Astrocyte of the spinal cord (primary cell): ENCODE data around the gene DUXB.

ENCODE experiments used
- DNase-seq: peaks from one replicate; pipeline ENCODE4 v3.0.0; 2011; ENCODE audit warnings: low read depth, low spot score
- H3K4me3 ChIP-seq: 2 replicates; pipeline ENCODE4 v1.5.1; 2011; ENCODE audit warnings: low read depth, mild to moderate bottlenecking, low read length, moderate library complexity
- in situ Hi-C: cut with HindIII; loops from 2 replicates; pipeline ENCODE4 v1.10.0; 2017; ENCODE audit warnings: low sequenced_read_pairs
- TF ChIP-seq, protein P1 (sequence below): IDR thresholded peaks from 2 replicates; pipeline ENCODE4 v1.5.1; 2012; ENCODE audit warnings: low read depth, mild to moderate bottlenecking, low read length, inconsistent platforms

The DUXB gene, protein sequence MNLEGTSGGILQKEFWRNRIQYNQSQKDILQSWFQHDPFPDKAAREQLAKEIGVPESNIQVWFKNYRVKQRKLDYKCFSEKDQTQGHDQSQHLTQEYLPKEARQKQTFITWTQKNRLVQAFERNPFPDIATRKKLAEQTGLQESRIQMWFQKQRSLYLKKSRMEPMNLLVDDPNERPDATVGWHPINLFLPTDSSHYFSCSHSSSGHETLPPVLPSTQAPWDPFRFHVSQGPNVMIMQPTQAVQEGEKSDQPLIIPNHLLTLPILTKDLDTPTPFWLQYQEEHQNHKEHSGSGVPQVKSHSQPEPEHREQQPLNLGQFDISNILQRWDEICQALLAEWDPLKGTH

DNA sequence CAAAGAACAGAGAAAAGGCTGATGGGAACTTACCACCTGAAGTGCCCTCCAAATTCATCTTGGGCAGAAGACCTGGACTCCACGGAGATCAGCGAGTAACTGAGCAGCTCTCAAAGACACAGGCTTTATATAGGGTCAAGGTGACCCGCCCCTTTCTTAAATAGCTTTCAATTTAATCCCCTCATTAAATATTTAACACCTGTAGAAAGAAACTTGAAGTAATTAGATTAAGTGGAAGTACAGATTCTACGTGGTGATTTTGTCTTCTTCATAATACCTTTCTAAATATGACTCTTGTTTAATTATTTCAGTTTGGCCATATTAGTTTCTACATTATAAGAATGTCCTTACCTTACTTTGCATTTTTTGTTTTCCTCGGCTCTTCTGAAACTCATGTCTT is at the start of gene DUXB:
Gene DUXB (minus strand): TSS at position 101 of the 400 bp plus-strand sequence. CDS start 43 bp downstream, at position 58.
- in situ Hi-C loops, result no loop called here
- TF ChIP-seq, protein P1, sequence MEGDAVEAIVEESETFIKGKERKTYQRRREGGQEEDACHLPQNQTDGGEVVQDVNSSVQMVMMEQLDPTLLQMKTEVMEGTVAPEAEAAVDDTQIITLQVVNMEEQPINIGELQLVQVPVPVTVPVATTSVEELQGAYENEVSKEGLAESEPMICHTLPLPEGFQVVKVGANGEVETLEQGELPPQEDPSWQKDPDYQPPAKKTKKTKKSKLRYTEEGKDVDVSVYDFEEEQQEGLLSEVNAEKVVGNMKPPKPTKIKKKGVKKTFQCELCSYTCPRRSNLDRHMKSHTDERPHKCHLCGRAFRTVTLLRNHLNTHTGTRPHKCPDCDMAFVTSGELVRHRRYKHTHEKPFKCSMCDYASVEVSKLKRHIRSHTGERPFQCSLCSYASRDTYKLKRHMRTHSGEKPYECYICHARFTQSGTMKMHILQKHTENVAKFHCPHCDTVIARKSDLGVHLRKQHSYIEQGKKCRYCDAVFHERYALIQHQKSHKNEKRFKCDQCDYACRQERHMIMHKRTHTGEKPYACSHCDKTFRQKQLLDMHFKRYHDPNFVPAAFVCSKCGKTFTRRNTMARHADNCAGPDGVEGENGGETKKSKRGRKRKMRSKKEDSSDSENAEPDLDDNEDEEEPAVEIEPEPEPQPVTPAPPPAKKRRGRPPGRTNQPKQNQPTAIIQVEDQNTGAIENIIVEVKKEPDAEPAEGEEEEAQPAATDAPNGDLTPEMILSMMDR, result no peak
- DNase-seq, result no peak

DNA sequence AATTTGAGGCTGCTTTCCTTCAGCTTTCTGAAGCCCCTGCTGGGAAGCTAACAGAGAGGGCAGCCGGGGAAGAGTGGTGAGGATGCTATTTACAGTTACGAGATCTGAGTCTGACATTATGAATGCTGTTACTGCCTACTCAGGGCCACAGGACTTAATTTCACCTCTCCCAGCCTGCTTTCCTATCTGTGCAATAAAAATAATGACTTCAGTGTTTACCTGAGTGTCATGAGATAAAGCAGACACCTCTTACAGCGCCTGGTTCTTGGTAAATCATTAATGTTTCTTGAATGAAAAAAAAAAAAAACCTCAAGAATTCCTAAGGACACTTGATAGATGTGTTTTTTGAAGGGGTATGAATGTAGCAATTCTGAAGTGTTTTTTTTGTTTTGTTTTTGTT is 49.3 kb upstream of the DUXB start:
- DNase-seq, result no peak
- in situ Hi-C loops, result no loop called here
- H3K4me3 ChIP-seq, result no peak overlapping the region
- TF ChIP-seq, protein P1, result no peak

More for the DNA sequence above, at the start of gene DUXB:
- H3K4me3 ChIP-seq, result no peak within 1 kb of the TSS

DNA sequence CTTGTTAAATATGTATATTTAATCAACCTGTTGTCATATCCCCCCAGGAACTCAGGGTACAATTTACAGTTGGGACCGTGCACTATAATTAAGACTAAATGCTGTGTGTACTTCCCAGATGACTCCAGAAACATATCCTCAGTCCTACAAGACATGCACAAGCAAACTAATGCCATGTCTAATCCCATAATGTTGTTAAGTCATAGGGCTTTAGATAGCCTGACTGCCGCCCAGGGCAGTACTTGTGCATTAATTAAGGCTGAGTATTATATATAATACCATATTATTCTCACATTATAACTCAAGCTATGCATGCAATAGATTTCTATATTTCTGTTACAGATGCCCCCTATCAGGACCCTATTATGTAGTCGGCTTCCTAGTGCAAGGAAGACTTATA is 45.1 kb upstream of the DUXB start:
- TF ChIP-seq, protein P1, result no peak
- DNase-seq, result no peak
- in situ Hi-C loops, result no loop called here
- no peak overlapping the region for H3K4me3 ChIP-seq

DNA sequence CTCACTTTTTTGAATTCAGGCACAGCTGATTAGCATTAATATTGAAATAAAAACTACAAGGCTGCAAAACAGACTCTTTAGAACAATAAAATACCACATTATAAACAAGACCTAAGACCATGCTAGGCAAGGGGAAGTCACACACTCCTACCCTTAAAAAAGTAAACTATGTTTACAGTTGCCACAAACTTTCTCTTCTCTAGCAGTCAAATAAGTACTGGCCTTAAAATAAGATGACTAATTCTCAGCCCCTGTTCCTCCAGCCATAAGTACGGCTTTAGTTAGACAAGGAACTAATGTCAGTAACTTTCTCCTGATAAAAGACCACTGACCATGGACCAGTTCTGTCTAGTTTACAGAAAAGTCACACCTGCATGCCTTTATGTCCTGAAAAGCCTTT is 44.6 kb upstream of the DUXB start:
- H3K4me3 ChIP-seq, result no peak overlapping the region
- in situ Hi-C loops, result no loop called here
- TF ChIP-seq, protein P1, result no peak
- no peak for DNase-seq

DNA sequence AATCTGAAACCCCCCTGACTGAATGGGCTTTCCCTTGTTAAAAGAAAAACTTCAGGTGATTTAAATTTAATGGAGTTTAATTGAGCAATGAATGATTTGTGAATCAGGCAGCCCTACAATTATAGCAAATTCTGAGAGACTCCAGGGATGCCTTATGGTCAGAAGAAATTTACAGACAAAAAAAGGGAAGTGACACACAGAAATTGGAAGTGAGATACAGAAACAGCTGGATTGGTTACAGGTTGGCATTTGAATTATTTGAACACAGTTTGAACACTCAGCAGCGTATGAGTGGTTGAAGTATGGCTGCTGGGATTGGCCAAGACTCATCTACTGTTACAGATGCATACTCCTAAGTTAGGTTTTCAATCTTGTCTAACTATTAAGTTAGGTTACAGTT is 44.0 kb upstream of the DUXB start:
- no peak overlapping the region for H3K4me3 ChIP-seq
- in situ Hi-C loops, result no loop called here
- TF ChIP-seq, protein P1, result no peak
- DNase-seq, result no peak

DNA sequence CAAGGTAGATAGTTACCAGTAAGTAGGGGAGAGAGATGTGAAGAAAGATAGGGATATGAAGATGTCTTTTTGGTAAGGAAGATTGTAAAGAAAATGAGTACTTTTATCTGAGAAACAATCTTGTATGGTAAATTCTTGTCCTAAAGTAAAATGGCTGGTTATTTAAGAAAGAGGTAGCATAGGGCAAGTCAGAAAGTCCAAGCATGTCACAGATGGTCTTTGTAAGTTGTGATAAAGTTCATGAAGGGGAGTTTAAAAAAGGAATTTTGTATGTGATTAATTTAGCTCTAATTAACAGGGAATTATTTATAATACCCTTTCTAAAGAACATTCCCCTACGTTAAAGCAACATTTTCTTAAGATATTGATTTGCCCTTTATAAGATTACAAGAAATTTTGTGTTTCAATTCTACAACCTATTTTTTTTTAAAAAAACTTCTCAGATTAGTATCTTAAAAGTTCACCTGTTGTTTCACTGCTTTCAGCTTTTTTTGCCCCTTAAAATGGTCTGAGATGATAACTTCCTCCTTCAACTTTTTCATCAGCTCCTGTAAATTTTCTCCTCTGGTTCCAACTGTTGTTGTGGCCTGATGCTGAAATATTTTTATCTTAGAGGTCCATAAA is 41.3 kb upstream of the DUXB start:
- DNase-seq, result peak; percentile 29
- TF ChIP-seq, protein P1, result no peak
- in situ Hi-C loops, result no loop called here
- no peak overlapping the region for H3K4me3 ChIP-seq
